GM12801 (cell line): Measurements from ENCODE around the gene SBF2.

Experiments used
- CTCF ChIP-seq: IDR thresholded peaks from one replicate; pipeline ENCODE4 v1.5.1; 2011; ENCODE audit warnings: control low read depth; ENCODE audit not compliant: insufficient read length; ENCODE audit errors: extremely low read depth

The SBF2 gene

GRCh38 chr11:10322401-10322800 lies 28.4 kb upstream of the SBF2 start:
- TF ChIP-seq CTCF, result no peak

GRCh38 chr11:10320736-10321465 lies 26.9 kb upstream of the SBF2 start:
- no peak for TF ChIP-seq CTCF

GRCh38 chr11:10319702-10320558 lies 25.9 kb upstream of the SBF2 start:
- TF ChIP-seq CTCF, result no peak

GRCh38 chr11:10318527-10318802 lies 24.4 kb upstream of the SBF2 start:
- no peak for TF ChIP-seq CTCF

GRCh38 chr11:10317776-10318526 lies 23.9 kb upstream of the SBF2 start:
- TF ChIP-seq CTCF, result no peak

GRCh38 chr11:10317151-10317755 lies 23.2 kb upstream of the SBF2 start:
- TF ChIP-seq CTCF, result no peak

- TF ChIP-seq CTCF, result no peak
Observed at GRCh38 chr11:10315083-10315482, 21.1 kb upstream of the SBF2 start.
